ENCODE measurements around the gene OR2A7. TPM values are rescaled to one million over a fixed set of nuclear protein-coding genes. Genes with fewer than 3 reads are reported as not detected.
"Not testable (repeated sequence)": the region's sequence is repeated elsewhere in the genome, so short reads cannot be mapped to it uniquely, and the experiment has no call there.

The OR2A7 gene
- total RNA-seq, 1 experiment from 2014 or later, result 2.0 TPM

DNA sequence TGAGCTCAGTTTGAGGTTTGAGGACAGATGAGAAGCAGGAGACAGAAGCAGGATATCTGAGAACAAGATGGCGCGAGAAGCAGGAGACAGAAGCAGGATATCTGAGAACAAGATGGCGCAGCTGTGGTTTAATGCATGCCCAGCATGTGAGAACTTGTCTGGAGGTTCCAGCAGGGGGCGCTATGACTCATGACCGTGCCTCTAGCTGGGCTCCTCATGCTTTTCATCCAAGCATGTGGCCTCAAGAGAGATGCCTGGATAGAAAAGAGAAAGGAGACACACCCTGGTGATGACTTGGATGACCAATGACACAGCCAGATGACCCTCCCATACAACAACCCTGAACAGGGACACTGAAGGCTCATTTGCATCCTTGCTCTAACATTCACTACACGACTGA lies 15.4 kb upstream of the OR2A7 start:
- BruUV-seq (replicated peaks); POLR2A ChIA-PET: not testable (repeated sequence)

DNA sequence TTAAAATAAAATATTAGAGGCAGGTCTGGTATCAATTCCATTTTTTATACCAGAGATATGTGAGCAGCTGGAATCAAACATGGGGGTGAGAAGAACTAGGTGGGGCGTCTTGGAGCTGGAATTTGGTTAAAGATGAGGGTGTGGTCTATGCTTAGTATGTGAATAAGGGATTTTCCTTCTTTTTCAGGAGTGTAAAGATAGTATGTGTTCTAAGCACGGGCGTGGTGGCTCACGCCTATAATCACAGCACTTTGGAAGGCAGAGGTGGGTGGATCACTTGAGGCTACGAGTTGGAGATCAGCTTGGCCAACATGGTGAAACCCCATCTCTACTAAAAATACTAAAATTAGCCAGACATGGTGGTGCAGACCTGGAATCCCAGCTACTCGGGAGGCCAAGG lies 10.7 kb upstream of the OR2A7 start:
- H3K9me3 Mint-ChIP-seq (ENCODE audit: unreplicated experiment); H3K4me1 ChIP-seq; H3K9me3 ChIP-seq; intact Hi-C loops (cut with micrococcal nuclease; ENCODE audit: unreplicated experiment); H3K27ac Mint-ChIP-seq (ENCODE audit: unreplicated experiment); POLR2A ChIA-PET; H3K4me1 Mint-ChIP-seq (ENCODE audit: low read depth, unreplicated experiment); CTCF ChIA-PET; H3K4me3 Mint-ChIP-seq (ENCODE audit: unreplicated experiment); H3K27me3 Mint-ChIP-seq (ENCODE audit: insufficient read depth, unreplicated experiment); H3K36me3 ChIP-seq (ENCODE audit: control insufficient read depth, insufficient read depth, low read length); DNase-seq; H3K4me3 ChIP-seq (ENCODE audit: low read depth, low read length); BruUV-seq (replicated peaks); H3K36me3 Mint-ChIP-seq (ENCODE audit: insufficient read depth, unreplicated experiment); H3K27me3 ChIP-seq (replicated peaks; ENCODE audit: control insufficient read depth, insufficient read depth, low read length): not testable (repeated sequence)

More for the DNA sequence above, 15.4 kb upstream of the OR2A7 start:
- H3K27me3 ChIP-seq (replicated peaks; ENCODE audit: control insufficient read depth, insufficient read depth, low read length); H3K36me3 Mint-ChIP-seq (ENCODE audit: insufficient read depth, unreplicated experiment); H3K4me1 Mint-ChIP-seq (ENCODE audit: low read depth, unreplicated experiment); H3K4me1 ChIP-seq; DNase-seq; H3K9me3 ChIP-seq; H3K36me3 ChIP-seq (ENCODE audit: control insufficient read depth, insufficient read depth, low read length); H3K4me3 ChIP-seq (ENCODE audit: low read depth, low read length); H3K4me3 Mint-ChIP-seq (ENCODE audit: unreplicated experiment); H3K27ac Mint-ChIP-seq (ENCODE audit: unreplicated experiment); H3K9me3 Mint-ChIP-seq (ENCODE audit: unreplicated experiment); H3K27me3 Mint-ChIP-seq (ENCODE audit: insufficient read depth, unreplicated experiment); intact Hi-C loops (cut with micrococcal nuclease; ENCODE audit: unreplicated experiment); CTCF ChIA-PET: not testable (repeated sequence)

DNA sequence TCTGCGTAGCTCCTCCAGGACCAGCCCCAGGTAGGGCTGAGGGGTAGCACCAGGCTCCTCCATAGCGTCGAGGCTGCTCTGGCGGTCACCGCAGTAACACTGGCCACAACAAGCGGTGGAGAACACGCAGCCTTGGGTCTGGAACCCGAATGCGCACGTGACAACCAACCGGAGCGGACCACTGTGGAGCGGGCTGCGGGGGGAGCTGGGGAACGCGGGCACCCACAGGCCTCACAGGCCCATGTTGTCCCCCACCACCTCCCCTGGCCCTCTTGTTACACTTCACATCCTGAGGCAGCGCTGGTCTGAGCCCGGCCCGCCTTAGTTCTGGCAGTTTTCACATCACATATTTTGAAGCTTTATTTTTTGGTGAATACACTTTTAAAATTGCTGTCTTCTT lies 4.6 kb upstream of the OR2A7 start, which contains the start of gene CTAGE8:
Gene CTAGE8 (minus strand): TSS at position 101 of the 400 bp plus-strand sequence. CDS start 38 bp downstream, at position 63.
- H3K36me3 Mint-ChIP-seq (ENCODE audit: insufficient read depth, unreplicated experiment); H3K36me3 ChIP-seq (ENCODE audit: control insufficient read depth, insufficient read depth, low read length); intact Hi-C loops (cut with micrococcal nuclease; ENCODE audit: unreplicated experiment); DNase-seq; H3K27me3 Mint-ChIP-seq (ENCODE audit: insufficient read depth, unreplicated experiment); CTCF ChIA-PET; POLR2A ChIA-PET; H3K4me3 Mint-ChIP-seq (ENCODE audit: unreplicated experiment); H3K27ac Mint-ChIP-seq (ENCODE audit: unreplicated experiment); BruUV-seq (replicated peaks); H3K4me3 ChIP-seq (ENCODE audit: low read depth, low read length); H3K27me3 ChIP-seq (replicated peaks; ENCODE audit: control insufficient read depth, insufficient read depth, low read length); H3K4me1 Mint-ChIP-seq (ENCODE audit: low read depth, unreplicated experiment); H3K9me3 Mint-ChIP-seq (ENCODE audit: unreplicated experiment); H3K4me1 ChIP-seq; H3K9me3 ChIP-seq: not testable (repeated sequence)

DNA sequence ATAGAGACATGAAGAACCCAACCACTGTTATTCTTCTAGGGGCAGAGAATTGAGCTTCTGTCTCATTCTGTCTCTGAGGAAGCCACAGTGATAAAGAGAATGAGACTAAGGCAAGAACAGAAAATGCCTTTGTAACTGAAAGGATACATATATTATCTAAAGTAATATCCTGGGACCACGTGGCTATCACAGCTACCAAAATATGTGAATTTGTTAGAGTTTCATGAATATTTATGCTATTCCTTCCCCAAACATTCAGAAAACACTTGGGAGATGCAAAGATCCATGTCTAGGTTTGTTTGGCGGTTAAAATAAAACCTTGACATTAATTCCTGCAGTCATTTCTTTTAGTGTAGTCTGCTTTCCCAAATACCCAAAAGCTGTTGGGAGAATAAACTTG lies 2.5 kb downstream of the OR2A7 start:
- H3K9me3 Mint-ChIP-seq (ENCODE audit: unreplicated experiment); H3K27ac Mint-ChIP-seq (ENCODE audit: unreplicated experiment); H3K27me3 Mint-ChIP-seq (ENCODE audit: insufficient read depth, unreplicated experiment); CTCF ChIA-PET; intact Hi-C loops (cut with micrococcal nuclease; ENCODE audit: unreplicated experiment); H3K27me3 ChIP-seq (replicated peaks; ENCODE audit: control insufficient read depth, insufficient read depth, low read length); H3K4me3 ChIP-seq (ENCODE audit: low read depth, low read length); H3K9me3 ChIP-seq; DNase-seq; H3K36me3 Mint-ChIP-seq (ENCODE audit: insufficient read depth, unreplicated experiment); H3K4me1 Mint-ChIP-seq (ENCODE audit: low read depth, unreplicated experiment); H3K4me3 Mint-ChIP-seq (ENCODE audit: unreplicated experiment); BruUV-seq (replicated peaks); H3K4me1 ChIP-seq; POLR2A ChIA-PET; H3K36me3 ChIP-seq (ENCODE audit: control insufficient read depth, insufficient read depth, low read length): not testable (repeated sequence)

DNA sequence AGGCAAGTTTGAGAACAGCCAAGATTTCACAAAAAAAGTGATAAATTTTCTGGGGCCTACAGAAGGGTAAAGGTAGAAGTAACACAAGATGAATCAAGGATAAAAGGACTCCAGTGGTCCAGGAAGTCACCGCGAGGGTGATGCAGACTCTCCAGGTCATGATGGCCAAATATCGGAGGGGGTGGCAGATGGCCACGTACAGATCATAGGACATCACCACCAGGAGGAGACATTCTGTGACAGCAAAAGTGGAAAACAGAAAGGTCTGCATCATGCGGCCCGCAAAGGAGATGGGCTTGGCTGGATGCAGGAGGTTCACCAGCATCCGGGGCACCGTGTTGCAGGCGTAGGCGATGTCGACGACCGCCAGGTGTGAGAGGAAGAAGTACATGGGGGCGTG lies 5.5 kb downstream of the OR2A7 start:
- H3K4me1 ChIP-seq; H3K4me3 Mint-ChIP-seq (ENCODE audit: unreplicated experiment); H3K4me1 Mint-ChIP-seq (ENCODE audit: low read depth, unreplicated experiment); H3K9me3 Mint-ChIP-seq (ENCODE audit: unreplicated experiment); BruUV-seq (replicated peaks); H3K36me3 ChIP-seq (ENCODE audit: control insufficient read depth, insufficient read depth, low read length); intact Hi-C loops (cut with micrococcal nuclease; ENCODE audit: unreplicated experiment); H3K9me3 ChIP-seq; H3K36me3 Mint-ChIP-seq (ENCODE audit: insufficient read depth, unreplicated experiment); CTCF ChIA-PET; H3K27me3 ChIP-seq (replicated peaks; ENCODE audit: control insufficient read depth, insufficient read depth, low read length); POLR2A ChIA-PET; H3K27me3 Mint-ChIP-seq (ENCODE audit: insufficient read depth, unreplicated experiment); H3K27ac Mint-ChIP-seq (ENCODE audit: unreplicated experiment); DNase-seq; H3K4me3 ChIP-seq (ENCODE audit: low read depth, low read length): not testable (repeated sequence)
